Parathyroid adenoma (tissue), 2 donors: Measurements from ENCODE around the gene GTF3C5.
"Not testable (repeated sequence)": the region's sequence is repeated elsewhere in the genome, so short reads cannot be mapped to it uniquely, and the experiment has no call there.

Experiments used
- H2AFZ ChIP-seq: fragments of 300-600 bp; sonication (generic); one replicate; pipeline ENCODE4 v1.7.0; 2017; ENCODE audit warnings: antibody characterized with exemption, mild to moderate bottlenecking
- H3K27ac ChIP-seq: fragments of 300-600 bp; sonication (generic); one replicate; pipeline ENCODE4 v1.7.0; 2017
- H3K27me3 ChIP-seq: fragments of 300-600 bp; sonication (generic); one replicate; pipeline ENCODE4 v1.7.0; 2017; ENCODE audit warnings: low read length; ENCODE audit not compliant: control insufficient read depth, insufficient read depth
- H3K36me3 ChIP-seq: fragments of 300-600 bp; sonication (generic); one replicate; pipeline ENCODE4 v1.7.0; 2017; ENCODE audit warnings: low read length; ENCODE audit not compliant: control insufficient read depth, insufficient read depth
- H3K4me1 ChIP-seq: fragments of 300-600 bp; sonication (generic); one replicate; pipeline ENCODE4 v1.7.0; 2017; ENCODE audit warnings: control low read depth
- H3K4me2 ChIP-seq: fragments of 300-600 bp; sonication (generic); one replicate; pipeline ENCODE4 v1.7.0; 2017; ENCODE audit warnings: low read length
- H3K4me3 ChIP-seq: fragments of 300-600 bp; sonication (generic); one replicate; pipeline ENCODE4 v1.7.0; 2017; ENCODE audit warnings: low read depth, low read length
- H3K79me2 ChIP-seq: fragments of 300-600 bp; sonication (generic); one replicate; pipeline ENCODE4 v1.7.0; 2017; ENCODE audit warnings: control low read depth
- H3K9ac ChIP-seq: fragments of 300-600 bp; sonication (generic); one replicate; pipeline ENCODE4 v1.7.0; 2017; ENCODE audit warnings: mild to moderate bottlenecking
- H3K9me3 ChIP-seq: fragments of 300-600 bp; sonication (generic); one replicate; pipeline ENCODE4 v1.7.0; 2017; ENCODE audit warnings: low read length; ENCODE audit not compliant: control insufficient read depth
- TF ChIP-seq, protein P1 (sequence below): fragments of 300-600 bp; sonication (generic); IDR thresholded peaks from one replicate; pipeline ENCODE4 v1.7.0; 2017; ENCODE audit warnings: antibody characterized with exemption, mild to moderate bottlenecking
- donor health status: primary hyperparathyroidism.

The GTF3C5 gene

DNA sequence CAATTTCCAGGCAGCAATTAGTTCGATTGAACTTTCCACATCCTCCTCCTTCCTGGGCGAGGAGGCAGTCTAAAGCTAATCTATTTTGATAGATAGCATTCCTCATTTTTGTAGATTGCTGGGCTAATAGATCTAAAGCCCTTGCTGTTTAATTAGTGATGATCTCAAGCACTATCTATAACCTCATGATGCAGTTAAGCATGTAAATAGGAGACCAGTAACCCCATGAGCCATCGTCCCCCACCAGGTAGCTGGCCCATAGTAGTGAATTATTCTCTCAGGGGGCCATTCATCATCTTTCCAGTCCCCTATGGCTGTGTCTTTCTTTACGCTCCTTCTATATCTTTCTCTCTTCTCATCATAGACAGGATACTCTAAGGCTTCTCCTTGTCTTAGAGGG, 45.9 kb downstream of the GTF3C5 start:
- Histone ChIP-seq H3K4me1 (no peaks in the 10 kb centered on the region), H3K9ac (no peak overlapping the region), H3K27ac (no peak overlapping the region), H3K27me3 (no peaks in the 10 kb centered on the region), H3K79me2 (no peaks in the 10 kb centered on the region), H3K9me3 (no peaks in the 10 kb centered on the region), H2AFZ (no peak overlapping the region), H3K4me3 (no peak overlapping the region), H3K36me3 (no peaks in the 10 kb centered on the region), H3K4me2 (no peak overlapping the region)
- TF ChIP-seq, protein P1, sequence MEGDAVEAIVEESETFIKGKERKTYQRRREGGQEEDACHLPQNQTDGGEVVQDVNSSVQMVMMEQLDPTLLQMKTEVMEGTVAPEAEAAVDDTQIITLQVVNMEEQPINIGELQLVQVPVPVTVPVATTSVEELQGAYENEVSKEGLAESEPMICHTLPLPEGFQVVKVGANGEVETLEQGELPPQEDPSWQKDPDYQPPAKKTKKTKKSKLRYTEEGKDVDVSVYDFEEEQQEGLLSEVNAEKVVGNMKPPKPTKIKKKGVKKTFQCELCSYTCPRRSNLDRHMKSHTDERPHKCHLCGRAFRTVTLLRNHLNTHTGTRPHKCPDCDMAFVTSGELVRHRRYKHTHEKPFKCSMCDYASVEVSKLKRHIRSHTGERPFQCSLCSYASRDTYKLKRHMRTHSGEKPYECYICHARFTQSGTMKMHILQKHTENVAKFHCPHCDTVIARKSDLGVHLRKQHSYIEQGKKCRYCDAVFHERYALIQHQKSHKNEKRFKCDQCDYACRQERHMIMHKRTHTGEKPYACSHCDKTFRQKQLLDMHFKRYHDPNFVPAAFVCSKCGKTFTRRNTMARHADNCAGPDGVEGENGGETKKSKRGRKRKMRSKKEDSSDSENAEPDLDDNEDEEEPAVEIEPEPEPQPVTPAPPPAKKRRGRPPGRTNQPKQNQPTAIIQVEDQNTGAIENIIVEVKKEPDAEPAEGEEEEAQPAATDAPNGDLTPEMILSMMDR: no peak

DNA sequence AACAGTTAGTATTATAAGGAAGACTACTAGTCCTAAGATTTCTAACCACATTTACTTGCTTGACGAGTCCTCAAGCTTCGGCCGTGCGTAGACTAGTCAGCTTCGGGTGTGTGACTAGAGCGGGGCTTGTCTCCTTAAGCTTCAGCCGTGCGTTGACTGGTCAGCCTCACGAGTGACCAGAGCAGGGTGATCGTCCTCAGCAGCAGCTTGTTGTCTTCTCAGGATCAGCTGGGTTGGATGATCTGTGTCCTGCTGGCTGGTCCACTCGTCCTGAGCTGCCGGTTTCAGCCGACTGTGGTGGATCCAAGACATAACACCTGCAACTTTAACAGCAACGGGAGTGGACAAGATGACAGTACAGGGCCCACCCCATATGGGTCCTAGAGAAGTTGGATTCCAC, 47.7 kb downstream of the GTF3C5 start:
- H3K27ac ChIP-seq: no peak overlapping the region
- no peak overlapping the region for H3K4me2 ChIP-seq
- no peak overlapping the region for H3K9ac ChIP-seq
- no peak overlapping the region for H3K4me3 ChIP-seq
- no peaks in the 10 kb centered on the region for H3K36me3 ChIP-seq
- no peaks in the 10 kb centered on the region for H3K9me3 ChIP-seq
- no peaks in the 10 kb centered on the region for H3K79me2 ChIP-seq
- TF ChIP-seq, protein P1: no peak
- H3K4me1 ChIP-seq: no peaks in the 10 kb centered on the region
- no peak overlapping the region for H2AFZ ChIP-seq
- H3K27me3 ChIP-seq: no peaks in the 10 kb centered on the region

DNA sequence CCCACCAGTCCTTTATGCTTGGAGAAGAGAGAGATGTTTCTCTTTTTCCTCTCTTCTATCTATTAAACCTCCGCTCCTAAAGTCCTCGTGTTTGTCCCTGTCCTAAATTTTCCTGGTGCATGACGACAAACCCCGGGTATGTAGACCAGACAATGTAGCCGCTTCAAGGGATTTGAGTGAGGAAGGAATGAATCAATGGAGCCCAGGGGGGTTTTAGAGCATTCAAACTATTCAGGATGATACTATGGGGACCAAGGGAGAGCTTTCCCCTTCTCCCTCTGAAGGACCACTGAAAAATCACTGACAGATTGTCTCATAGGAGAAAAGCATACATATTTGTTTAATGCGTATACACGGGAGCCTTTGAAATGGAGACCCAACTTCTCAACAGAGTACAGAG, 49.4 kb downstream of the GTF3C5 start:
- no peak overlapping the region for H3K27ac ChIP-seq
- H2AFZ ChIP-seq: no peak overlapping the region
- H3K9me3 ChIP-seq: no peaks in the 10 kb centered on the region
- H3K4me3 ChIP-seq: no peak overlapping the region
- H3K27me3 ChIP-seq: no peaks in the 10 kb centered on the region
- TF ChIP-seq, protein P1: no peak
- no peak overlapping the region for H3K9ac ChIP-seq
- no peaks in the 10 kb centered on the region for H3K4me1 ChIP-seq
- H3K4me2 ChIP-seq: no peak overlapping the region
- H3K36me3 ChIP-seq: no peaks in the 10 kb centered on the region
- H3K79me2 ChIP-seq: no peaks in the 10 kb centered on the region

DNA sequence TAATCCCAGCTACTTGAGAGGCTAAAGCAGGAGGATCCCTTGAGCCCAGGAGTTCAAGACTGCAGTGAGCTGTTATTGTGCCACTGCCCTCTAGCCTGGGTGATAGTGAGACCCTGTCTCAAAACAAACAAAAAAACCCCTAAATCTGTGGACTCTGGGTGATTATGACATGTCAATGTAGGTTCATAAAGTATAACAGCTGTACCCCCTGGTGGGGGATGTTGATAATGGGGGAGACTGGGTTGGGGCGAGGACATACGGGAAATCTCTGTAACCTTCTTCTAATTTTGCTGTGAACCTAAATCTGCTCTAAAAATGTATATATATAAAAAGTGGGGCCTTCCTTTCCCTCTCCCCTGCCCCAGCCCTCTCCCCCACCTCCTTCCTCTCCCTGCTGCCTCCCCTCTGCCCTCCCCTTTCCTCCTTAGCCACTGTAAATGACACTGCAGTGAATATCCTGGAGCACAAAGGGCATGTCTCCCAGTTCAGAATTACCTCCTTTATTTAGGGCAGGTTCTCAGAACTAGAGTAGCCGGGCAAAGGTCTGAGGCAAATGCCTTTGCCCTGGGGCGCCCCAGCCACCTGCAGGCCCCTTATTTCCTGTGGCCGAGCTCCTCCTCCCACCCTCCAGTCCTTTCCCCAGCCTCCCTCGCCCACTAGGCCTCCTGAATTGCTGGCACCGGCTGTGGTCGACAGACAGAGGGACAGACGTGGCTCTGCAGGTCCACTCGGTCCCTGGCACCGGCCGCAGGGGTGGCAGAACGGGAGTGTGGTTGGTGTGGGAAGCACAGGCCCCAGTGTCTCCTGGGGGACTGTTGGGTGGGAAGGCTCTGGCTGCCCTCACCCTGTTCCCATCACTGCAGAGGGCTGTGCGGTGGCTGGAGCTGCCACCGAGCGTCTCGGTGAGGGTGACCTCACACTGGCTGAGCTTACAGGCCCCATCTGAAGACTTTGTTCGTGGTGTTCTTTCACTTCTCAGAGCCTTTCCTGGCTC, 50.3 kb downstream of the GTF3C5 start:
- not testable (repeated sequence) for H2AFZ ChIP-seq, H3K4me3 ChIP-seq

DNA sequence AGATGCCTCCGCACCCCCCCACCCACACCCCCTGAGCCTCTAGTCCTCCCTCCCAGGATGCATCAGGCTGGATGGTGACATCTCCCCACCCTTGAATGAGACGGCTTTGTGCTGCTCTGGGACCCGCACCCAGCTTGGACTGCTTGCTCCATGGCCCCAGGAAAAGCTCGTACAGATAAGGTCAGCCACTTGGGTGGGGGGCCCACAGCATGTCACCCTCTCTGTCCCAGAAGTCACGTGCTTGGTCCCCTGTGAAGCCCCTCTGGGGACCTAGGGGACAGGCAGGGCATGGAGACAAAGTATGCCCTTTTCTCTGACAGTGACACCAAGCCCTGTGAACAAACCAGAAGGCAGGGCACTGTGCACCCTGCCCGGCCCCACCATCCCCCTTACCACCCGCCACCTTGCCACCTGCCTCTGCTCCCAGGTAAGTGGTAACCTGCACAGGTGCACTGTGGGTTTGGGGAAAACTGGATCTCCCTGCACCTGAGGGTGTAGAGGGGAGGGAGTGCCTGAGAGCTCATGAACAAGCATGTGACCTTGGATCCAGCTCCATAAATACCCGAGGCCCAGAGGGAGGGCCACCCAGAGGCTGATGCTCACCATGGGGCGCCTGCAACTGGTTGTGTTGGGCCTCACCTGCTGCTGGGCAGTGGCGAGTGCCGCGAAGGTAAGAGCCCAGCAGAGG, 51.3 kb downstream of the GTF3C5 start:
- not testable (repeated sequence) for H3K9ac ChIP-seq, H3K27ac ChIP-seq, H3K79me2 ChIP-seq, H3K4me1 ChIP-seq, H3K36me3 ChIP-seq, H3K4me3 ChIP-seq, H3K9me3 ChIP-seq, H3K27me3 ChIP-seq, H2AFZ ChIP-seq, H3K4me2 ChIP-seq

More for the DNA sequence above, 50.3 kb downstream of the GTF3C5 start:
- H3K9me3 ChIP-seq, H3K27me3 ChIP-seq, H3K79me2 ChIP-seq, H3K27ac ChIP-seq, H3K36me3 ChIP-seq, H3K4me1 ChIP-seq, H3K9ac ChIP-seq, H3K4me2 ChIP-seq: not testable (repeated sequence)

DNA sequence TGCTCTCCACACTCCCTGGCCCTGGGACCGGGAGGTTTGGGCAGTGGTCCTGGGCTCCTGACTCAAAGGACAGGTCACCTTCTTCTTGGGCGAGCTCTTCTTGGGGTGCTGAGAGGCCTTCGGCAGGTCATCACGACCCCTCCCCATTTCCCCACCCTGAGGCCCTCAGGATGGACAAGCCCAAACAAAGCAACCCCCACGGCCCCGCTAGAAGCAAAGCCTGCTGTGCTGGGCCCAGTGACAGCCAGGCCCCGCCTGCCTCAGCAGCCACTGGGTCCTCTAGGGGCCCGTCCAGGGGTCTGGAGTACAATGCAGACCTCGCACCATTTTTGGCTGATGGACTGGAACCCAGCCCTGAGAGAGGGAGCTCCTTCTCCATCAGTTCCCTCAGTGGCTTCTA, 52.9 kb downstream of the GTF3C5 start:
- not testable (repeated sequence) for H2AFZ ChIP-seq, H3K4me3 ChIP-seq, H3K27me3 ChIP-seq, H3K9me3 ChIP-seq, H3K79me2 ChIP-seq, H3K9ac ChIP-seq, H3K4me2 ChIP-seq, H3K27ac ChIP-seq, H3K36me3 ChIP-seq, H3K4me1 ChIP-seq

DNA sequence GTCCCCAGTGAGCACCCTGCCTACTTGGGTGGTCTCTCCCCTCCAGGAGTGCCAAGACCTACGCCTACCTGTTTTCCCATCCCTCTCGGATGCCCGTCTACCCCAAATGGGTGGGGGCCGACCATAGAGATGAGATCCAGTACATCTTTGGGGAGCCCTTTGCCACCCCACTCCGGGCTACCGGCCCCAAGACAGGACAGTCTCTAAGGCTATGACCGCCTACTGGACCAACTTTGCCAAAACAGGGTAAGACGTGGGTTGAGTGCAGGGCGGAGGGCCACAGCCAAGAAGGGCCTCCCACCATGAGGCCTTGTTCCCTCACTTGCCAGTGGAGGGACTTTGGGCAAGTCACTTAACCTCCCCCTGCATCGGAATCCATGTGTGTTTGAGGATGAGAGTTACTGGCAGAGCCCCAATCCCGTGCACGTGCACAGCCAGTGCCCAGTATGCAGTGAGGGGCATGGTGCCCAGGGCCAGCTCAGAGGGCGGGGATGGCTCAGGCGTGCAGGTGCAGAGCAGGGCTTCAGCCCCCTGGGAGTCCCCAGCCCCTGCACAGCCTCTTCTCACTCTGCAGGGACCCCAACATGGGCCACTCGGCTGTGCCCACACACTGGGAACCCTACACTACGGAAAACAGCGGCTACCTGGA, 55.5 kb downstream of the GTF3C5 start:
- H3K4me1 ChIP-seq, H3K9ac ChIP-seq, H3K27me3 ChIP-seq, H3K79me2 ChIP-seq, H3K4me3 ChIP-seq, H3K9me3 ChIP-seq, H3K36me3 ChIP-seq, H3K4me2 ChIP-seq, H2AFZ ChIP-seq, H3K27ac ChIP-seq: not testable (repeated sequence)
